ENCODE measurements around the gene ESYT2. TPM values are rescaled to one million over a fixed set of nuclear protein-coding genes. Genes with fewer than 3 reads are reported as not detected.

The ESYT2 gene
- total and polyA plus RNA-seq, 2 of the 4 experiments (the other 2 are of a cell fraction), result 26.7 to 69.9 TPM

- Histone ChIP-seq H3K79me1 (ENCODE audit: low read depth in 1 of 2, low read length in 2 of 2) (peaks cover 4 to 18% of the 10 kb centered on the region in 2 experiments; a peak in 2 of 4 replicates), H2AK5ac (ENCODE audit: low read depth, low read length) (no peak overlapping the region), H3K4me3 (ENCODE audit: insufficient read depth, low read depth, low read length) (no peak overlapping the region), H2BK15ac (ENCODE audit: low read depth, low read length) (no peak overlapping the region), H3K4me2 (ENCODE audit: low read depth, low read length) (no peak overlapping the region), H3K9me3 (ENCODE audit: control insufficient read depth, insufficient read depth, low read length) (no peaks in the 10 kb centered on the region), H3K9me1 (ENCODE audit: insufficient read depth, low read length) (peaks cover 6% of the 10 kb centered on the region), H2AFZ (replicated peaks; ENCODE audit: low read length, poor library complexity) (no peak overlapping the region), H4K8ac (ENCODE audit: low read depth in 2 of 2, low read length in 2 of 2) (no peak overlapping the region), H2BK5ac (ENCODE audit: low read depth, low read length, poor library complexity, severe bottlenecking) (no peak overlapping the region), H2AK9ac (replicated peaks; ENCODE audit: low read depth, low read length, poor library complexity) (no peak overlapping the region), H3K36me3 (ENCODE audit: control insufficient read depth, insufficient read depth, low read length) (peaks cover 4% of the 10 kb centered on the region), H3K18ac (ENCODE audit: low read depth, low read length) (no peak overlapping the region), H3K56ac (ENCODE audit: extremely low read depth, insufficient read depth, low read length) (no peak overlapping the region), H2BK20ac (ENCODE audit: low read depth, low read length) (peak overlapping the region; percentile 49; the same call in 1 of the 2 replicates), H3K14ac (replicated peaks; ENCODE audit: low read depth, low read length) (0 out of 2 replicates have a peak overlapping the region, but pooled peaks have one; percentile 45), H3K9ac (ENCODE audit: low read depth, low read length) (no peak overlapping the region), H3K23ac (ENCODE audit: low read depth, low read length) (no peak overlapping the region), H2BK120ac (ENCODE audit: low read depth, low read length) (no peak overlapping the region), H3K27ac (ENCODE audit: insufficient read depth, low read length) (no peak overlapping the region), H3K27me3 (ENCODE audit: control insufficient read depth, insufficient read depth, low read length) (no peaks in the 10 kb centered on the region), H4K20me1 (ENCODE audit: insufficient read depth, low read length) (no peaks in the 10 kb centered on the region), H4K91ac (ENCODE audit: insufficient read depth, low read depth, low read length) (no peak overlapping the region), H4K5ac (ENCODE audit: low read depth, low read length) (no peak overlapping the region), H3K4ac (ENCODE audit: low read depth, low read length) (no peak overlapping the region), H3K4me1 (ENCODE audit: control insufficient read depth, insufficient read depth, low read length) (peaks cover 14% of the 10 kb centered on the region)
- in situ Hi-C loops (cut with MboI; ENCODE audit: low sequenced_read_pairs), result no loop called here
- POLR2A ChIA-PET (ENCODE audit: unreplicated experiment), result no interaction called here
- BruUV-seq (replicated peaks), result no TSS peak
- ATAC-seq (ENCODE audit: low read depth), result no peak
- intact Hi-C loops (cut with micrococcal nuclease), result loop anchor here (5.0 kb wide), 1 partner anchor 65 kb away; no protein-coding TSS in a partner anchor
- CTCF ChIA-PET, result interaction anchor here (1.0 kb wide), 1 partner anchor 295 kb away, joined by 3 read pairs; no protein-coding TSS in a partner anchor
- DNase-seq, result no peak
- TF ChIP-seq CEBPB (IDR thresholded peaks at IDR 0.05; ENCODE audit: low read depth, low read length) (no peak), ELK1 (IDR thresholded peaks at IDR 0.05; ENCODE audit: borderline replicate concordance, low read depth, low read length) (no peak), NFE2L2 (IDR thresholded peaks at IDR 0.05; ENCODE audit: low read depth, low read length) (no peak), RAD21 (IDR thresholded peaks at IDR 0.05; ENCODE audit: low read length) (no peak), POLR2A (IDR thresholded peaks at IDR 0.05; ENCODE audit: low read depth, low read length) (no peak), RFX5 (IDR thresholded peaks at IDR 0.05; ENCODE audit: low read depth, low read length) (no peak)
- TF ChIP-seq, protein P1, sequence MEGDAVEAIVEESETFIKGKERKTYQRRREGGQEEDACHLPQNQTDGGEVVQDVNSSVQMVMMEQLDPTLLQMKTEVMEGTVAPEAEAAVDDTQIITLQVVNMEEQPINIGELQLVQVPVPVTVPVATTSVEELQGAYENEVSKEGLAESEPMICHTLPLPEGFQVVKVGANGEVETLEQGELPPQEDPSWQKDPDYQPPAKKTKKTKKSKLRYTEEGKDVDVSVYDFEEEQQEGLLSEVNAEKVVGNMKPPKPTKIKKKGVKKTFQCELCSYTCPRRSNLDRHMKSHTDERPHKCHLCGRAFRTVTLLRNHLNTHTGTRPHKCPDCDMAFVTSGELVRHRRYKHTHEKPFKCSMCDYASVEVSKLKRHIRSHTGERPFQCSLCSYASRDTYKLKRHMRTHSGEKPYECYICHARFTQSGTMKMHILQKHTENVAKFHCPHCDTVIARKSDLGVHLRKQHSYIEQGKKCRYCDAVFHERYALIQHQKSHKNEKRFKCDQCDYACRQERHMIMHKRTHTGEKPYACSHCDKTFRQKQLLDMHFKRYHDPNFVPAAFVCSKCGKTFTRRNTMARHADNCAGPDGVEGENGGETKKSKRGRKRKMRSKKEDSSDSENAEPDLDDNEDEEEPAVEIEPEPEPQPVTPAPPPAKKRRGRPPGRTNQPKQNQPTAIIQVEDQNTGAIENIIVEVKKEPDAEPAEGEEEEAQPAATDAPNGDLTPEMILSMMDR (conservative IDR thresholded peaks at IDR 0.05; ENCODE audit: low read depth, low read length), result no peak
- dilution Hi-C loops (cut with HindIII; ENCODE audit: low sequenced_read_pairs, unreplicated experiment), result no loop called here
Observed at GRCh38 chr7:158682456-158682855, 146.9 kb downstream of the ESYT2 start.

Other genes starting within 250 kb of the ESYT2 start
- under 0.01 TPM in 1 of 2 replicates, not detected in the other for gene PTPRN2, start 241.7 kb downstream of the ESYT2 start, total RNA-seq (2012; rRNA removed)
- gene PTPRN2, start 241.7 kb downstream of the ESYT2 start, polyA plus RNA-seq (2012; rRNA removed), result 0.03 and 0.06 TPM in 2 replicates
- gene NCAPG2, start 124.7 kb downstream of the ESYT2 start, total RNA-seq (2012; rRNA removed), result 25.8 and 31.7 TPM in 2 replicates
- 24.6 and 25.6 TPM in 2 replicates for gene NCAPG2, start 124.7 kb downstream of the ESYT2 start, polyA plus RNA-seq (2012; rRNA removed)
- 3.9 and 4.5 TPM in 2 replicates for gene DYNC2I1, start 27.0 kb upstream of the ESYT2 start, total RNA-seq (2012; rRNA removed)
- gene DYNC2I1, start 27.0 kb upstream of the ESYT2 start, polyA plus RNA-seq (2012; rRNA removed), result 11.5 and 14.4 TPM in 2 replicates